Effector memory CD4-positive, alpha-beta T cell (primary cell): ENCODE results near the gene PLEKHA4.
"Not testable (repeated sequence)": the region's sequence is repeated elsewhere in the genome, so short reads cannot be mapped to it uniquely, and the experiment has no call there.

Source experiments
- DNase-seq, 3 donors: peaks; one replicate each; pipeline ENCODE4 v3.0.0-alpha.2; 2020
- H3K27ac ChIP-seq: 2 replicates; pipeline ENCODE4 v1.7.0; 2013; ENCODE audit warnings: mild to moderate bottlenecking, low read length, moderate library complexity; ENCODE audit not compliant: insufficient read depth, poor library complexity, severe bottlenecking
- H3K27me3 ChIP-seq: replicated peaks from 2 replicates; pipeline ENCODE4 v1.7.0; 2013; ENCODE audit warnings: mild to moderate bottlenecking, low read length; ENCODE audit not compliant: insufficient read depth, control insufficient read depth, poor library complexity, severe bottlenecking
- H3K36me3 ChIP-seq: 2 replicates; pipeline ENCODE4 v1.7.0; 2013; ENCODE audit warnings: mild to moderate bottlenecking, low read length, moderate library complexity; ENCODE audit not compliant: control insufficient read depth, insufficient read depth
- H3K4me1 ChIP-seq: 2 replicates; pipeline ENCODE4 v1.7.0; 2013; ENCODE audit warnings: low read length, mild to moderate bottlenecking; ENCODE audit not compliant: control insufficient read depth, insufficient read depth, poor library complexity, severe bottlenecking
- H3K4me3 ChIP-seq: 2 replicates; pipeline ENCODE4 v1.7.0; 2013; ENCODE audit warnings: low read length, low read depth, mild to moderate bottlenecking; ENCODE audit not compliant: insufficient read depth, poor library complexity, severe bottlenecking
- H3K9me3 ChIP-seq: 2 replicates; pipeline ENCODE4 v1.7.0; 2013; ENCODE audit warnings: mild to moderate bottlenecking, low read length, moderate library complexity; ENCODE audit not compliant: control insufficient read depth

PLEKHA4 gene

DNA sequence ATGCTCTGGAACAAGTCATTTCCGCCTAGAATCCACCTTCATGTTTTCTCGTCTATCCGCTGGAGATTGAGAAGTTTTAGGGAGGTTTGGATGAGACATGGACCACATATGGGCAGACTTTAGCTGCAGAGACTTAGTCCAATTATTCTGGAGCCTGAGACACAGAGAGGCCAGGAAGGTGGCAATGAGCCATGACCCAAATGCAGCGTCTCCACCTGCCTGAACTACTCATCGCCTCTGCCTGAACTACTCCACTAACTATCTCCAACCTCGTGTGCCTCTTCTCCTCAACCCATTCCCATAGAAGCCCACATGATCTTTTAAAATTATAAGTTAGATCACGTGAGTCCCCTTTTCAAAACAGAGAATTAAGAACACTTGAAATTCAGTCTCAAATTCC, 5.6 kb downstream of the PLEKHA4 start:
- Histone ChIP-seq H3K36me3 (no peaks in the 10 kb centered on the region), H3K27ac (no peak overlapping the region), H3K4me3 (no peak overlapping the region), H3K27me3 (no peaks in the 10 kb centered on the region), H3K4me1 (peaks cover 5% of the 10 kb centered on the region), H3K9me3 (no peaks in the 10 kb centered on the region)
- no peak for DNase-seq

GRCh38 chr19:48861313-48861712, 7.1 kb downstream of the PLEKHA4 start:
- H3K9me3 ChIP-seq = no peaks in the 10 kb centered on the region
- H3K27ac ChIP-seq = no peak overlapping the region
- H3K27me3 ChIP-seq = no peaks in the 10 kb centered on the region
- no peak overlapping the region for H3K4me3 ChIP-seq
- DNase-seq = no peak
- H3K36me3 ChIP-seq = no peaks in the 10 kb centered on the region
- H3K4me1 ChIP-seq = peaks cover 5% of the 10 kb centered on the region

DNA sequence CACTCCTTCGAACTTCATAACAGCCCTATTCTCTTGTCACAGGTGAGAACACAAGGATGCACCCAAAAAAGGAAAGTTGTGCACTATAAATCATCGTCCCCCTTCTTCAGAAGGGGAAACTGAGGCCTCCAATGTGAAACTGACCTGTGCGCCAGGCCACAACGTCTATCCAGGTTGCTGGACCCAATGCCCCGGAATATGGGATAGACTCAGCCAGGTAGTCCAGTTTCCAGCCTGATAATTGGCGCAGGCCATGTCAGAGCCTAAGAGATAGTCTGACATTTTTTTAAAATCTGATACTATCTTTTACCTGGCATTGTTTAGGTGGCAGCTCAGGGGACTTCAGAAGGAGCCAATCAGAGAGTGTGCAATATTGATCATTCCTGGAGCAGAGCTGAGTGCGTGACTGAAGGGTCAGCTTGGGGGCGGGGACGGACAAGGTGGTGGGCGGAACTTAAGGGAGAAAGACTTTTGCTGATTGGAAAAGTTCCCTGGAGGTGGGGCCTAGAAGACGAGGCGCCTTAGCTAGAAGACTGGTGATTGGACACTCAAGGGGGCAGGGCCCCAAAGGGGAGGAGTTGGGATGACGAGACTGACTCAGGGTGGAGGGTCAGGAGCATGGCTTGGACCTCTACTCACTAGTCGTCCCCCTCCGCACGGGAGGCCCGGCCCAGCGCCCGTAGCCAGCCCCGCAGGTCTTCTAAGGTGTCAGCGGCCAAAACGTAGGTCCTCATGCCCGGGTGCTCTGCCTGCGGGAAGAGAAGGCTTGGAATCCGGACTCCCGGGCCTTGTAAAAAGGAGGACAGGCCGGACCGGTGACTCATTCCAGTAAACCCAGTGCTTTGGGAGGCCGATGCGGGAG, 8.5 kb downstream of the PLEKHA4 start:
- no peaks in the 10 kb centered on the region for H3K36me3 ChIP-seq
- peak overlapping the region; percentile 36 for H3K4me3 ChIP-seq
- peaks cover 5% of the 10 kb centered on the region for H3K4me1 ChIP-seq
- DNase-seq = no peak
- peak overlapping the region; percentile 30 for H3K27ac ChIP-seq
- H3K9me3 ChIP-seq = no peaks in the 10 kb centered on the region
- no peaks in the 10 kb centered on the region for H3K27me3 ChIP-seq

DNA sequence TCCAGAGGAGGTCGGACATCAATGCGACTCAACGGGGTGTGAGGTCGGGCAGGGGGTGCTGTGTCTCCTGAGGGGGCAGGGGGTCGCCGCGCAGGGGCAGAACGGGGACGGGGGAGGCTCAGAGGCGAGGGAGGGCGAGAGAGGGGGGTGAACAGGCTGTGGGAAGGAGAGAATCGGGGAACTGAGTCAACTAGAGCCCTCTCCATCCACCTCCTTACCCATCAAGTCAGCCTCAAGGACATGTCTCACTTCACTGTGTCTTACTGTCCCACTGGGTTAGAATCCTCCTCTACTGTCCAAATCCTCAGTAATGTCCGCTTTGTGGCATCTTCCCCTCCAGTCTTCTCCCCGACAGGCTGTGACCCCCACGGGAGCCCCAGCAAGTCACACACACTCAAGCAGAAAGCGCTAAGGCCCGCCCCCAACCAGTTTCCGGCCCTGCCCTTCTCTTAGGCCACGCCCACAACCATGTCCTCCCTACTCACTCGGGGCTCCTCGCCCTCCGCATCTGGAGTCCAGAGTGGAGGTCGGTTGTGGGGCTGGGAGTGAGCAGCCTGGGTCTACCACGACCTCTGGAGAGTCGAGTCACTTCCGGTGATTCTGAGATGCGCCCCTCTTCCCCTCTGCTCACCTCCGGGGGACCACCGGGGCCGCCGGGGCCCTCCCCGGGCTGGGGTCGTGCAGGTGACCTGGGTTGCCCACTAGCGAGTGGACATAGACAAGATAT, 9.3 kb downstream of the PLEKHA4 start:
- Histone ChIP-seq H3K27ac (peak overlapping the region; percentile 30), H3K4me3 (peak overlapping the region; percentile 36), H3K36me3 (no peaks in the 10 kb centered on the region), H3K27me3 (no peaks in the 10 kb centered on the region), H3K9me3 (no peaks in the 10 kb centered on the region), H3K4me1 (peaks cover 5% of the 10 kb centered on the region)
- peak; percentile 68 to 70 (median 69) for DNase-seq

DNA sequence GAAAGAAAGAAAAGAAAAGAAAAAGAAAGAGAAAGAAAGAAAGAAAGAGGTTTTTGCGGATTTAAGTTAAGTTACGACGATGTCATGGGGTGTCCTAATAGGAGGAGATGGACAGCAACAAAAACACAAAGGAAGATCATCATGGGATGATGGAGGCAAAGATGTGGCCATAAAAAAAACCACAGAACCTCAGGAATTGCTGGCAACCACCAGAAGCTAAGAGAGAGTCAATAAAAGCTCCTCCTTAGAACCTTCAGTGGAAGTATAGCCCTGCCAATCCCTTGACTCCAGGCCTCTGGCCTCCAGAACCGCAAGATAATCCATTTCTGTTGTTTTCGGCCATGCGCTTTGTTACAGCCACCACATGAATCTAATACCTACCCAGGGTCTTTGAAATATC, 11.5 kb downstream of the PLEKHA4 start:
- peaks cover 5% of the 10 kb centered on the region for H3K4me1 ChIP-seq
- no peak for DNase-seq
- H3K27ac ChIP-seq = no peak overlapping the region
- H3K4me3 ChIP-seq = no peak overlapping the region
- no peaks in the 10 kb centered on the region for H3K36me3 ChIP-seq
- H3K27me3 ChIP-seq = no peaks in the 10 kb centered on the region
- H3K9me3 ChIP-seq = no peaks in the 10 kb centered on the region

GRCh38 chr19:48854103-48854502, 14.3 kb downstream of the PLEKHA4 start:
- no peaks in the 10 kb centered on the region for H3K27me3 ChIP-seq
- peaks cover under 1% of the 10 kb centered on the region for H3K4me1 ChIP-seq
- no peak overlapping the region for H3K27ac ChIP-seq
- no peaks in the 10 kb centered on the region for H3K9me3 ChIP-seq
- no peak overlapping the region for H3K4me3 ChIP-seq
- DNase-seq = no peak
- H3K36me3 ChIP-seq = no peaks in the 10 kb centered on the region

- Histone ChIP-seq H3K36me3 (no peaks in the 10 kb centered on the region), H3K27me3 (no peaks in the 10 kb centered on the region), H3K4me1 (no peaks in the 10 kb centered on the region), H3K27ac (no peak overlapping the region), H3K4me3 (no peak overlapping the region), H3K9me3 (no peaks in the 10 kb centered on the region)
- DNase-seq = no peak
Observed at GRCh38 chr19:48853483-48853882, 14.9 kb downstream of the PLEKHA4 start.

- Histone ChIP-seq H3K4me1 (no peaks in the 10 kb centered on the region), H3K4me3 (no peak overlapping the region), H3K9me3 (no peaks in the 10 kb centered on the region), H3K27me3 (no peaks in the 10 kb centered on the region), H3K27ac (no peak overlapping the region), H3K36me3 (no peaks in the 10 kb centered on the region)
- DNase-seq = no peak
Observed at GRCh38 chr19:48852292-48852691, 16.1 kb downstream of the PLEKHA4 start.

- not testable (repeated sequence) for H3K4me3 ChIP-seq, DNase-seq, H3K27me3 ChIP-seq, H3K4me1 ChIP-seq, H3K36me3 ChIP-seq, H3K9me3 ChIP-seq, H3K27ac ChIP-seq
Observed at GRCh38 chr19:48846659-48847058, 21.8 kb downstream of the PLEKHA4 start.

- no peak for DNase-seq
- H3K27ac ChIP-seq = no peak overlapping the region
- no peaks in the 10 kb centered on the region for H3K36me3 ChIP-seq
- H3K4me1 ChIP-seq = no peaks in the 10 kb centered on the region
- no peak overlapping the region for H3K4me3 ChIP-seq
- no peaks in the 10 kb centered on the region for H3K9me3 ChIP-seq
- H3K27me3 ChIP-seq = no peaks in the 10 kb centered on the region
Observed at GRCh38 chr19:48845384-48845783, 23.0 kb downstream of the PLEKHA4 start.
